ENCODE measurements around the gene ICE2.
"Not testable (repeated sequence)": the region's sequence is repeated elsewhere in the genome, so short reads cannot be mapped to it uniquely, and the experiment has no call there.

GRCh38 chr15:60410350-60410749, 68.6 kb downstream of the ICE2 start:
- not testable (repeated sequence) for TF ChIP-seq POLR2A, CTCF (IDR thresholded peaks at IDR 0.05)

All from uterus (tissue), 2 donors.